SK-N-SH treated with all-trans-retinoic acid at 6 μM for 48 hours (cell line): ENCODE measurements around the gene LTBP3.
"Not testable (repeated sequence)": the region's sequence is repeated elsewhere in the genome, so short reads cannot be mapped to it uniquely, and the experiment has no call there.

Source experiments
- ATAC-seq: fragments of 200-7000 bp; cut with Tn5 transposase; 3 replicates; pipeline ENCODE4 v1.9.1; 2020; ENCODE audit warnings: mild to moderate bottlenecking, moderate library complexity
- ARNTL ChIP-seq: fragments of 450-650 bp; formaldehyde crosslinking; IDR thresholded peaks from 2 replicates; pipeline ENCODE4 v1.5.0; 2020; ENCODE audit warnings: low read depth, mild to moderate bottlenecking, moderate library complexity, borderline replicate concordance
- BACH2 ChIP-seq: fragments of 250-450 bp; sonication (Bioruptor Pico); IDR thresholded peaks from 2 replicates; pipeline ENCODE4 v1.9.0; 2021; ENCODE audit warnings: mild to moderate bottlenecking, borderline replicate concordance
- CREB5 ChIP-seq: fragments of 250-450 bp; sonication (Bioruptor Pico); IDR thresholded peaks from 2 replicates; pipeline ENCODE4 v1.5.1; 2020; ENCODE audit warnings: low read depth, mild to moderate bottlenecking, moderate library complexity
- CSDC2 ChIP-seq: fragments of 250-450 bp; sonication (Bioruptor Pico); IDR thresholded peaks from 2 replicates; pipeline ENCODE4 v1.5.0; 2020; ENCODE audit warnings: mild to moderate bottlenecking, moderate library complexity
- CSRNP3 ChIP-seq: fragments of 250-450 bp; sonication (Bioruptor Pico); IDR thresholded peaks from 2 replicates; pipeline ENCODE4 v1.5.1; 2021; ENCODE audit warnings: mild to moderate bottlenecking, moderate library complexity
- ESRRG ChIP-seq: fragments of 250-450 bp; sonication (Bioruptor Pico); IDR thresholded peaks from 2 replicates; pipeline ENCODE4 v1.6.1; 2021; ENCODE audit warnings: mild to moderate bottlenecking
- GLIS3 ChIP-seq: fragments of 250-450 bp; sonication (Bioruptor Pico); IDR thresholded peaks from 2 replicates; pipeline ENCODE4 v1.5.0; 2020; ENCODE audit warnings: mild to moderate bottlenecking, moderate library complexity
- OSR1 ChIP-seq: fragments of 250-450 bp; sonication (Bioruptor Pico); IDR thresholded peaks from 2 replicates; pipeline ENCODE4 v1.8.0; 2022; ENCODE audit warnings: moderate library complexity, mild to moderate bottlenecking, inconsistent platforms
- PATZ1 ChIP-seq: fragments of 250-450 bp; sonication (Bioruptor Pico); IDR thresholded peaks from 2 replicates; pipeline ENCODE4 v1.8.0; 2020; ENCODE audit warnings: mild to moderate bottlenecking, moderate library complexity, borderline replicate concordance
- POU6F1 ChIP-seq: fragments of 250-450 bp; sonication (Bioruptor Pico); IDR thresholded peaks from 2 replicates; pipeline ENCODE4 v1.8.0; 2021; ENCODE audit warnings: low read depth, mild to moderate bottlenecking, moderate library complexity, borderline replicate concordance
- PPARA ChIP-seq: fragments of 250-450 bp; sonication (Bioruptor Pico); IDR thresholded peaks from 2 replicates; pipeline ENCODE4 v1.5.0; 2020; ENCODE audit warnings: mild to moderate bottlenecking, borderline replicate concordance
- RARB ChIP-seq: fragments of 250-450 bp; sonication (Bioruptor Pico); IDR thresholded peaks from 2 replicates; pipeline ENCODE4 v1.8.0; 2021; ENCODE audit warnings: mild to moderate bottlenecking, moderate library complexity
- SNAI2 ChIP-seq: fragments of 250-450 bp; sonication (Bioruptor Pico); IDR thresholded peaks from 2 replicates; pipeline ENCODE4 v1.5.0; 2020; ENCODE audit warnings: mild to moderate bottlenecking, moderate library complexity
- TCF4 ChIP-seq: fragments of 250-450 bp; sonication (Bioruptor Pico); IDR thresholded peaks from 2 replicates; pipeline ENCODE4 v1.8.0; 2021; ENCODE audit warnings: mild to moderate bottlenecking, moderate library complexity, borderline replicate concordance
- TOX ChIP-seq: fragments of 250-450 bp; sonication (Bioruptor Pico); IDR thresholded peaks from 2 replicates; pipeline ENCODE4 v1.8.0; 2021; ENCODE audit warnings: mild to moderate bottlenecking, moderate library complexity, borderline replicate concordance
- ZC3H10 ChIP-seq: fragments of 250-450 bp; sonication (Bioruptor Pico); IDR thresholded peaks from 2 replicates; pipeline ENCODE4 v1.5.1; 2021; ENCODE audit warnings: mild to moderate bottlenecking, moderate library complexity
- ZFP3 ChIP-seq: fragments of 250-450 bp; sonication (Bioruptor Pico); IDR thresholded peaks from 2 replicates; pipeline ENCODE4 v1.5.0; 2020; ENCODE audit warnings: mild to moderate bottlenecking, moderate library complexity
- ZFP30 ChIP-seq: fragments of 450-650 bp; formaldehyde crosslinking; IDR thresholded peaks from 2 replicates; pipeline ENCODE4 v1.5.0; 2022; ENCODE audit warnings: mild to moderate bottlenecking, moderate library complexity
- ZNF565 ChIP-seq: fragments of 450-650 bp; formaldehyde crosslinking; conservative IDR thresholded peaks from 2 replicates; pipeline ENCODE4 v1.5.0; 2020; ENCODE audit warnings: low read depth, mild to moderate bottlenecking, moderate library complexity
- ZNF70 ChIP-seq: fragments of 450-650 bp; formaldehyde crosslinking; IDR thresholded peaks from 2 replicates; pipeline ENCODE4 v1.5.0; 2020; ENCODE audit warnings: mild to moderate bottlenecking, moderate library complexity
- ZNF8 ChIP-seq: fragments of 450-650 bp; formaldehyde crosslinking; IDR thresholded peaks from 2 replicates; pipeline ENCODE4 v1.5.0; 2020; ENCODE audit warnings: mild to moderate bottlenecking, moderate library complexity

Gene LTBP3

GRCh38 chr11:65524014-65524740, 34.0 kb downstream of the LTBP3 start:
- ATAC-seq = peak; percentile 47
- TF ChIP-seq PPARA (CRISPR knock-in tag) = no peak
- no peak for TF ChIP-seq ZFP30
- no peak for TF ChIP-seq OSR1 (CRISPR knock-in tag)
- TF ChIP-seq ZC3H10 (CRISPR knock-in tag) = no peak
- no peak for TF ChIP-seq ZFP3 (CRISPR knock-in tag)
- TF ChIP-seq POU6F1 (CRISPR knock-in tag) = no peak
- TF ChIP-seq ZNF565 (CRISPR knock-in tag) = no peak
- no peak for TF ChIP-seq RARB
- no peak for TF ChIP-seq ESRRG (CRISPR knock-in tag)
- TF ChIP-seq SNAI2 (CRISPR knock-in tag) = no peak

- not testable (repeated sequence) for ATAC-seq
These were observed 34.6 kb downstream of the LTBP3 start for GRCh38 chr11:65523631-65523968.

- not testable (repeated sequence) for ATAC-seq
These were observed 35.2 kb downstream of the LTBP3 start for GRCh38 chr11:65522718-65523630.

- ATAC-seq = not testable (repeated sequence)
These were observed 36.2 kb downstream of the LTBP3 start for GRCh38 chr11:65521777-65522521.

GRCh38 chr11:65518941-65519549, 39.1 kb downstream of the LTBP3 start:
- not testable (repeated sequence) for ATAC-seq

GRCh38 chr11:65516135-65516968, 41.8 kb downstream of the LTBP3 start:
- TF ChIP-seq CSRNP3 (CRISPR knock-in tag) = no peak
- TF ChIP-seq GLIS3 (CRISPR knock-in tag) = no peak
- no peak for TF ChIP-seq PPARA (CRISPR knock-in tag)
- TF ChIP-seq BACH2 (CRISPR knock-in tag) = no peak
- no peak for TF ChIP-seq PATZ1
- TF ChIP-seq TCF4 (CRISPR knock-in tag) = no peak
- no peak for TF ChIP-seq TOX (CRISPR knock-in tag)
- no peak for TF ChIP-seq OSR1 (CRISPR knock-in tag)
- no peak for TF ChIP-seq ZNF565 (CRISPR knock-in tag)
- TF ChIP-seq ARNTL (CRISPR knock-in tag) = no peak
- no peak for TF ChIP-seq CSDC2 (CRISPR knock-in tag)
- no peak for TF ChIP-seq ZNF70 (CRISPR knock-in tag)
- no peak for TF ChIP-seq ZFP3 (CRISPR knock-in tag)
- no peak for TF ChIP-seq RARB
- no peak for TF ChIP-seq CREB5
- TF ChIP-seq ZNF8 = no peak
- TF ChIP-seq, all 23 proteins: peak for 0
- ATAC-seq = peak; percentile 15; the same call in 2 of the 3 replicates

GRCh38 chr11:65512311-65512710, 45.8 kb downstream of the LTBP3 start:
- not testable (repeated sequence) for ATAC-seq
